ENCODE data around the gene TECTA. TPM values are rescaled to one million over a fixed set of nuclear protein-coding genes. Genes with fewer than 3 reads are reported as not detected.

TECTA gene
- total RNA-seq, 1 experiment from 2014 or later, result 0.41 TPM

DNA sequence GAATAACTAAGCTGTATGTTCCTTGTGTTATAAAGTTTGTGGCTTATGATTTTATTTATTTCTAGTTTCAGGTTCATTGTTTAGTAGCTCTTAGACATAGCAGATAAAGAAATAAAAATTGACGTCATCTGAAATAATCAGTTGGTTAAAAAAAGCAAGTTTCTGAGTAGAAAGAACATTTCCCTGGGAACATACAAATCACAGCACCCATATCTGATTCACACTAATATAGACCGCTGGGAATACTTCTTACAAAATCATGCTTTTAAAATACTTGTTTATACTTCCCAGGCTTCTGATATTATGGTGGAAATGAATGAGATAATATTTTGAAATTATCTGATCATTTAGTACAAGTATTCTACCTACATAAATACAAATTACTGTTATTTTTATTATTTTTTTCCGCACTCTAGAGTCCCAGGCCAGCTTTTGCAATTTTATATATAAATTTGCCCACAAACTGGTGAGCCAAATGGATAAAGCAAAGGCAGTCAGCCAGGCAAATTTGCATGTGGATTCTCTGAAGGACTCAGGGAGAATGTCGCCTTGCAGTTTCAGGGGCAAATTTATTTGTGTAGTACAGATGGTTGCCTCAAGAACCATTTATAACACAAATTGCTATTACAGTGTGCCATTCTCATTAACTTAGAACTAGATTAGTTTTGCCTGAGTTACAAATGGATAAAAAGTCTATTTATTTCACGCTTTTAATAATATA lies 128.6 kb downstream of the TECTA start:
- no peak overlapping the region for H3K4me3 Mint-ChIP-seq (ENCODE audit: unreplicated experiment)
- H3K4me1 Mint-ChIP-seq (ENCODE audit: low read depth, unreplicated experiment), result peaks cover 6% of the 10 kb centered on the region
- DNase-seq, result no peak
- no peak for TF ChIP-seq CTCF (IDR thresholded peaks at IDR 0.05; ENCODE audit: insufficient read depth in 1 of 2, low read depth in 1 of 2, low read length in 1 of 2, severe bottlenecking in 1 of 2, unreplicated experiment in 1 of 2)
- no peak overlapping the region for H3K4me3 ChIP-seq (ENCODE audit: low read depth, low read length)
- no TSS peak for BruUV-seq (replicated peaks)
- H3K27ac Mint-ChIP-seq (ENCODE audit: unreplicated experiment), result no peak overlapping the region
- no peaks in the 10 kb centered on the region for H3K36me3 ChIP-seq (ENCODE audit: control insufficient read depth, insufficient read depth, low read length)
- H3K9me3 ChIP-seq, result no peaks in the 10 kb centered on the region
- H3K36me3 Mint-ChIP-seq (ENCODE audit: insufficient read depth, unreplicated experiment), result no peaks in the 10 kb centered on the region
- 0 out of 2 replicates have a peak, but pooled peaks cover 2% of the 10 kb centered on the region for H3K27me3 ChIP-seq (replicated peaks; ENCODE audit: control insufficient read depth, insufficient read depth, low read length)
- H3K9me3 Mint-ChIP-seq (ENCODE audit: unreplicated experiment), result no peaks in the 10 kb centered on the region
- POLR2A ChIA-PET, result no interaction called here
- CTCF ChIA-PET, result no interaction called here
- peaks cover 13% of the 10 kb centered on the region for H3K4me1 ChIP-seq
- intact Hi-C loops (cut with micrococcal nuclease; ENCODE audit: unreplicated experiment), result no loop called here
- peaks cover 7% of the 10 kb centered on the region for H3K27me3 Mint-ChIP-seq (ENCODE audit: insufficient read depth, unreplicated experiment)

- H3K27me3 ChIP-seq (replicated peaks; ENCODE audit: control insufficient read depth, insufficient read depth, low read length), result no peaks in the 10 kb centered on the region
- TF ChIP-seq CTCF (IDR thresholded peaks at IDR 0.05; ENCODE audit: insufficient read depth in 1 of 2, low read depth in 1 of 2, low read length in 1 of 2, severe bottlenecking in 1 of 2, unreplicated experiment in 1 of 2), result no peak
- no peaks in the 10 kb centered on the region for H3K9me3 ChIP-seq
- peaks cover 19% of the 10 kb centered on the region for H3K4me1 ChIP-seq
- BruUV-seq (replicated peaks), result no TSS peak
- no peak overlapping the region for H3K4me3 Mint-ChIP-seq (ENCODE audit: unreplicated experiment)
- H3K36me3 ChIP-seq (ENCODE audit: control insufficient read depth, insufficient read depth, low read length), result no peaks in the 10 kb centered on the region
- no peaks in the 10 kb centered on the region for H3K36me3 Mint-ChIP-seq (ENCODE audit: insufficient read depth, unreplicated experiment)
- peaks cover 9% of the 10 kb centered on the region for H3K27me3 Mint-ChIP-seq (ENCODE audit: insufficient read depth, unreplicated experiment)
- no peaks in the 10 kb centered on the region for H3K9me3 Mint-ChIP-seq (ENCODE audit: unreplicated experiment)
- no peak overlapping the region for H3K4me3 ChIP-seq (ENCODE audit: low read depth, low read length)
- ChIA-PET POLR2A (interaction anchor here (0.8 kb wide), 1 partner anchor 13 kb away, joined by 3 read pairs; no protein-coding TSS in a partner anchor), CTCF (no interaction called here)
- peaks cover 14% of the 10 kb centered on the region for H3K4me1 Mint-ChIP-seq (ENCODE audit: low read depth, unreplicated experiment)
- intact Hi-C loops (cut with micrococcal nuclease; ENCODE audit: unreplicated experiment), result no loop called here
- DNase-seq, result peak; percentile 31 to 76
- no peak overlapping the region for H3K27ac Mint-ChIP-seq (ENCODE audit: unreplicated experiment)
Observed at GRCh38 chr11:121231576-121232278, 130.7 kb downstream of the TECTA start.

DNA sequence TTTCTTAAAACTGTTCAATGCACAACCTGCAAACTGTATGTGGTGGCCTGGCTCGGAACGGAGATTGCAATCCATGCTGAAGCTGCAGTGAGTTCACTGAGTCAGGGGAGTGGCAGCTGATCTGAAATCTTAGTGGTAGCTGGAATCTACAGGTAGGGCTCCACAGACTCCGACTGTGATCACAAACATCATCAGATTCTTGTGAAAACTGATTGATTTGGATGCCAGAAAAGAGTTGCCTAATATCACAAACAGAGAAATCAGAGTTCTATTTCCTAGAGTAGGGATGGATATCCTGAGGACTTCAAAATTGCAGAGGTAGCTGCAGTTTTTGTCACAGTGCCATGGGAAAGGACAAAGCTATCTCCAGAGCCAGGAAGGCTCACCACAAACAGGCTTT lies 134.0 kb downstream of the TECTA start:
- Histone ChIP-seq H3K4me1 (peaks cover 20% of the 10 kb centered on the region), H3K4me3 (ENCODE audit: low read depth, low read length) (no peak overlapping the region), H3K36me3 (ENCODE audit: control insufficient read depth, insufficient read depth, low read length) (no peaks in the 10 kb centered on the region), H3K9me3 (no peaks in the 10 kb centered on the region), H3K27me3 (replicated peaks; ENCODE audit: control insufficient read depth, insufficient read depth, low read length) (no peaks in the 10 kb centered on the region)
- H3K27ac Mint-ChIP-seq (ENCODE audit: unreplicated experiment), result no peak overlapping the region
- no peak overlapping the region for H3K4me3 Mint-ChIP-seq (ENCODE audit: unreplicated experiment)
- H3K27me3 Mint-ChIP-seq (ENCODE audit: insufficient read depth, unreplicated experiment), result peaks cover 5% of the 10 kb centered on the region
- no TSS peak for BruUV-seq (replicated peaks)
- H3K36me3 Mint-ChIP-seq (ENCODE audit: insufficient read depth, unreplicated experiment), result no peaks in the 10 kb centered on the region
- CTCF ChIA-PET, result no interaction called here
- DNase-seq, result no peak
- intact Hi-C loops (cut with micrococcal nuclease; ENCODE audit: unreplicated experiment), result no loop called here
- H3K9me3 Mint-ChIP-seq (ENCODE audit: unreplicated experiment), result no peaks in the 10 kb centered on the region
- TF ChIP-seq CTCF (IDR thresholded peaks at IDR 0.05; ENCODE audit: insufficient read depth in 1 of 2, low read depth in 1 of 2, low read length in 1 of 2, severe bottlenecking in 1 of 2, unreplicated experiment in 1 of 2), result no peak
- peaks cover 26% of the 10 kb centered on the region for H3K4me1 Mint-ChIP-seq (ENCODE audit: low read depth, unreplicated experiment)
- POLR2A ChIA-PET, result no interaction called here

Measured in Caco-2 (cell line).